H9 (cell line): ENCODE measurements around the gene DTX4. TPM values are rescaled to one million over a fixed set of nuclear protein-coding genes. Genes with fewer than 3 reads are reported as not detected.

Experiments used
- DNase-seq: peaks from one replicate; pipeline ENCODE4 v3.0.0-alpha.2; 2017
- H2AFZ ChIP-seq: one replicate; pipeline ENCODE4 v1.6.1; 2013; ENCODE audit warnings: mild to moderate bottlenecking, low read length, control low read depth, moderate library complexity
- H2AK5ac ChIP-seq: 2 replicates; pipeline ENCODE4 v1.6.1; 2013; ENCODE audit warnings: low read length, control low read depth, mixed read lengths; ENCODE audit not compliant: insufficient read length
- H2BK120ac ChIP-seq: one replicate; pipeline ENCODE4 v1.6.1; 2013; ENCODE audit warnings: low read depth, mild to moderate bottlenecking, low read length, control low read depth, inconsistent platforms; ENCODE audit not compliant: poor library complexity, severe bottlenecking
- H2BK12ac ChIP-seq: 2 replicates; pipeline ENCODE4 v1.6.1; 2013; ENCODE audit warnings: low read length, control low read depth, mixed read lengths, low read depth; ENCODE audit not compliant: insufficient read length
- H2BK15ac ChIP-seq: 2 replicates; pipeline ENCODE4 v1.6.1; 2013; ENCODE audit warnings: low read depth, low read length, control low read depth
- H2BK20ac ChIP-seq: one replicate; pipeline ENCODE4 v1.6.1; 2013; ENCODE audit warnings: low read depth, mild to moderate bottlenecking, low read length, control low read depth, inconsistent platforms; ENCODE audit not compliant: poor library complexity, severe bottlenecking
- H2BK5ac ChIP-seq: 2 replicates; pipeline ENCODE4 v1.6.1; 2013; ENCODE audit warnings: low read length, control low read depth, mixed read lengths; ENCODE audit not compliant: insufficient read length
- H3K14ac ChIP-seq: 2 replicates; pipeline ENCODE4 v1.6.1; 2013; ENCODE audit warnings: low read length, control low read depth; ENCODE audit not compliant: insufficient read depth
- H3K18ac ChIP-seq: 2 replicates; pipeline ENCODE4 v1.6.1; 2013; ENCODE audit warnings: low read depth, mild to moderate bottlenecking, mixed read lengths, low read length, control low read depth; ENCODE audit not compliant: insufficient read length
- H3K23ac ChIP-seq: 2 replicates; pipeline ENCODE4 v1.6.1; 2013; ENCODE audit warnings: low read length, control low read depth, mixed read lengths, low read depth; ENCODE audit not compliant: insufficient read length
- H3K23me2 ChIP-seq: 2 replicates; pipeline ENCODE4 v1.6.1; 2013; ENCODE audit warnings: low read depth, mild to moderate bottlenecking, mixed read lengths, low read length, control low read depth; ENCODE audit not compliant: insufficient read length, poor library complexity, severe bottlenecking
- H3K27ac ChIP-seq: 2 replicates; pipeline ENCODE4 v1.5.1; 2013; ENCODE audit warnings: low read length, control low read depth, mixed read lengths, low read depth; ENCODE audit not compliant: insufficient read length
- H3K27me3 ChIP-seq: 2 replicates; pipeline ENCODE4 v1.6.1; 2013; ENCODE audit warnings: low read length, control low read depth, inconsistent platforms; ENCODE audit not compliant: insufficient read depth
- H3K4ac ChIP-seq: 2 replicates; pipeline ENCODE4 v1.6.1; 2013; ENCODE audit warnings: low read depth, mild to moderate bottlenecking, control low read depth, inconsistent platforms, low read length, moderate library complexity
- H3K4me1 ChIP-seq: 2 replicates; pipeline ENCODE4 v1.6.1; 2013; ENCODE audit warnings: low read length, control low read depth, inconsistent platforms; ENCODE audit not compliant: insufficient read depth
- H3K4me2 ChIP-seq: 2 replicates; pipeline ENCODE4 v1.6.1; 2013; ENCODE audit warnings: low read length, control low read depth, mixed read lengths; ENCODE audit not compliant: insufficient read length, insufficient read depth
- H3K56ac ChIP-seq: 2 replicates; pipeline ENCODE4 v1.6.1; 2013; ENCODE audit warnings: low read depth, mild to moderate bottlenecking, mixed read lengths, low read length, control low read depth; ENCODE audit not compliant: insufficient read length
- H3K79me1 ChIP-seq: 2 replicates; pipeline ENCODE4 v1.6.1; 2013; ENCODE audit warnings: low read depth, mild to moderate bottlenecking, moderate library complexity, low read length, control low read depth, inconsistent platforms; ENCODE audit not compliant: insufficient read depth, poor library complexity, severe bottlenecking
- H3K79me2 ChIP-seq: 2 replicates; pipeline ENCODE4 v1.6.1; 2013; ENCODE audit warnings: low read length, control low read depth, inconsistent platforms; ENCODE audit not compliant: insufficient read depth
- H3K9ac ChIP-seq: 2 replicates; pipeline ENCODE4 v1.6.1; 2013; ENCODE audit warnings: low read length, control low read depth, mixed read lengths; ENCODE audit not compliant: insufficient read length; ENCODE audit errors: extremely low read depth
- H3K9me3 ChIP-seq: one replicate; pipeline ENCODE4 v1.6.1; 2013; ENCODE audit warnings: low read depth, low read length, inconsistent platforms; ENCODE audit not compliant: control insufficient read depth
- H3T11ph ChIP-seq: one replicate; pipeline ENCODE4 v1.6.1; 2013; ENCODE audit warnings: mild to moderate bottlenecking, low read length, control low read depth, inconsistent platforms
- H4K20me1 ChIP-seq: one replicate; pipeline ENCODE4 v1.6.1; 2013; ENCODE audit not compliant: control insufficient read depth, insufficient read length, insufficient read depth
- H4K5ac ChIP-seq: 2 replicates; pipeline ENCODE4 v1.6.1; 2013; ENCODE audit warnings: low read depth, mild to moderate bottlenecking, mixed read lengths, low read length, control low read depth; ENCODE audit not compliant: insufficient read length
- H4K8ac ChIP-seq: replicated peaks from 2 replicates; pipeline ENCODE4 v1.6.1; 2013; ENCODE audit warnings: low read length, control low read depth, mixed read lengths, low read depth; ENCODE audit not compliant: insufficient read length
- H4K91ac ChIP-seq: 2 replicates; pipeline ENCODE4 v1.6.1; 2013; ENCODE audit warnings: low read depth, mild to moderate bottlenecking, moderate library complexity, mixed read lengths, low read length, control low read depth; ENCODE audit not compliant: insufficient read length
- H3K27ac Mint-ChIP-seq, 3 experiments: 2 replicates in 2 of 3; 3 replicates in 1 of 3; pipeline ENCODE4 v1.8.0; 2020 to 2021; ENCODE audit warnings: mixed read lengths in 3 of 3, mild to moderate bottlenecking in 1 of 3, moderate library complexity in 1 of 3
- H3K27me3 Mint-ChIP-seq: 2 replicates; pipeline ENCODE4 v1.8.0; 2021; ENCODE audit warnings: low read depth, mild to moderate bottlenecking, moderate library complexity, mixed read lengths
- H3K36me3 Mint-ChIP-seq, 3 experiments: 2 replicates in 2 of 3; 3 replicates in 1 of 3; pipeline ENCODE4 v1.8.0; 2020 to 2021; ENCODE audit warnings: low read depth in 3 of 3, mixed read lengths in 3 of 3; ENCODE audit not compliant: insufficient read depth in 1 of 3
- H3K4me1 Mint-ChIP-seq, 2 experiments: 2 replicates each; pipeline ENCODE4 v1.8.0; 2020; ENCODE audit warnings: mixed read lengths in 2 of 2
- H3K4me3 Mint-ChIP-seq, 2 experiments: 2 replicates in 1 of 2; 3 replicates in 1 of 2; pipeline ENCODE4 v1.8.0; 2020 to 2021; ENCODE audit warnings: mild to moderate bottlenecking in 2 of 2, mixed read lengths in 2 of 2, moderate library complexity in 1 of 2
- H3K9me3 Mint-ChIP-seq, 2 experiments: 2 replicates in 1 of 2; 3 replicates in 1 of 2; pipeline ENCODE4 v1.8.0; 2020; ENCODE audit warnings: mild to moderate bottlenecking in 2 of 2, mixed read lengths in 2 of 2, moderate library complexity in 1 of 2
- WGBS: extraction: QIAGEN DNeasy Blood & Tissue Kit; methylation state at CpG from one replicate; pipeline ENCODE4 v1.1.7; 2013; ENCODE audit warnings: missing lambda C conversion rate, low lambda C conversion rate, mixed read lengths; ENCODE audit not compliant: insufficient read length; ENCODE audit errors: extremely low coverage; 5-methylcytosine and 5-hydroxymethylcytosine counted together
- total RNA-seq: library from RNA; stranded (reverse); gene quantifications from 2 replicates; pipeline ENCODE4 v1.2.1, GENCODE V29; 2021
- TF ChIP-seq, protein P1 (sequence below): fragments of 200-600 bp; sonication (generic); conservative IDR thresholded peaks from 3 replicates; pipeline ENCODE4 v1.8.0; 2021; ENCODE audit warnings: antibody characterized with exemption, mild to moderate bottlenecking

The DTX4 gene
- total RNA-seq, 1 experiment from 2014 or later = 13.0 TPM

GRCh38 chr11:59184691-59185339 is 12.9 kb downstream of the DTX4 start:
- no peak overlapping the region for H3K27ac ChIP-seq
- H3T11ph ChIP-seq = no peak overlapping the region
- peak overlapping the region in 1 of 3 experiments; percentile 67; a peak in 1 of 7 replicates for H3K27ac Mint-ChIP-seq
- peaks cover 0 to 1% of the 10 kb centered on the region in 2 experiments; a peak in 2 of 5 replicates for H3K9me3 Mint-ChIP-seq
- H3K4me1 ChIP-seq = no peaks in the 10 kb centered on the region; the same call in 1 of the 2 replicates
- H3K4me3 Mint-ChIP-seq = peak overlapping the region in 1 of 2 experiments; percentile 11; a peak in 1 of 5 replicates
- H3K27me3 Mint-ChIP-seq = no peaks in the 10 kb centered on the region; the same call in 1 of the 2 replicates
- H4K5ac ChIP-seq = no peak overlapping the region
- H2AFZ ChIP-seq = no peak overlapping the region
- no peak overlapping the region for H3K56ac ChIP-seq
- H2BK15ac ChIP-seq = no peak overlapping the region
- no CpG with 5 or more reads among the region's 9 CpGs for WGBS
- no peak overlapping the region for H3K23ac ChIP-seq
- H2BK12ac ChIP-seq = no peak overlapping the region
- no peak overlapping the region for H4K91ac ChIP-seq
- H3K4me2 ChIP-seq = no peak overlapping the region
- TF ChIP-seq, protein P1, sequence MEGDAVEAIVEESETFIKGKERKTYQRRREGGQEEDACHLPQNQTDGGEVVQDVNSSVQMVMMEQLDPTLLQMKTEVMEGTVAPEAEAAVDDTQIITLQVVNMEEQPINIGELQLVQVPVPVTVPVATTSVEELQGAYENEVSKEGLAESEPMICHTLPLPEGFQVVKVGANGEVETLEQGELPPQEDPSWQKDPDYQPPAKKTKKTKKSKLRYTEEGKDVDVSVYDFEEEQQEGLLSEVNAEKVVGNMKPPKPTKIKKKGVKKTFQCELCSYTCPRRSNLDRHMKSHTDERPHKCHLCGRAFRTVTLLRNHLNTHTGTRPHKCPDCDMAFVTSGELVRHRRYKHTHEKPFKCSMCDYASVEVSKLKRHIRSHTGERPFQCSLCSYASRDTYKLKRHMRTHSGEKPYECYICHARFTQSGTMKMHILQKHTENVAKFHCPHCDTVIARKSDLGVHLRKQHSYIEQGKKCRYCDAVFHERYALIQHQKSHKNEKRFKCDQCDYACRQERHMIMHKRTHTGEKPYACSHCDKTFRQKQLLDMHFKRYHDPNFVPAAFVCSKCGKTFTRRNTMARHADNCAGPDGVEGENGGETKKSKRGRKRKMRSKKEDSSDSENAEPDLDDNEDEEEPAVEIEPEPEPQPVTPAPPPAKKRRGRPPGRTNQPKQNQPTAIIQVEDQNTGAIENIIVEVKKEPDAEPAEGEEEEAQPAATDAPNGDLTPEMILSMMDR = no peak
- no peaks in the 10 kb centered on the region for H3K27me3 ChIP-seq
- no peak overlapping the region for H2BK20ac ChIP-seq
- no peaks in the 10 kb centered on the region for H3K9me3 ChIP-seq
- H2AK5ac ChIP-seq = no peak overlapping the region
- peaks cover 18 to 34% of the 10 kb centered on the region in 2 experiments for H3K4me1 Mint-ChIP-seq
- H3K9ac ChIP-seq = no peak overlapping the region
- no peaks in the 10 kb centered on the region for H3K79me2 ChIP-seq
- no peaks in the 10 kb centered on the region for H4K20me1 ChIP-seq
- H3K36me3 Mint-ChIP-seq = peaks cover 2 to 32% (median 16%) of the 10 kb centered on the region in 3 experiments; a peak in 5 of 7 replicates
- no peak overlapping the region for H4K8ac ChIP-seq
- H2BK5ac ChIP-seq = no peak overlapping the region
- no peak overlapping the region for H3K14ac ChIP-seq
- H3K18ac ChIP-seq = no peak overlapping the region
- DNase-seq = no peak
- no peaks in the 10 kb centered on the region for H3K23me2 ChIP-seq
- no peak overlapping the region for H2BK120ac ChIP-seq
- no peak overlapping the region for H3K4ac ChIP-seq
- peaks cover 6% of the 10 kb centered on the region for H3K79me1 ChIP-seq
